Pancreas (tissue), 10 donors: ENCODE data around the gene CORO7. TPM values are rescaled to one million over a fixed set of nuclear protein-coding genes. Genes with fewer than 3 reads are reported as not detected.
"Not testable (repeated sequence)": the region's sequence is repeated elsewhere in the genome, so short reads cannot be mapped to it uniquely, and the experiment has no call there.

Source experiments
- ATAC-seq, 4 donors: fragments of 200-7000 bp; cut with Tn5 transposase; one replicate each; pipeline versions ENCODE4 v1.8.0 to v1.9.1; 2020; ENCODE audit warnings: mild to moderate bottlenecking in 4 of 4, moderate library complexity in 4 of 4
- DNase-seq, 6 donors: peaks; one replicate each; pipeline ENCODE4 v3.0.0-alpha.2; 2020
- FAIRE-seq: peaks from 2 replicates; lab custom pipeline; 2012; peaks lifted over from hg19 to GRCh38; lab: Jason Lieb, UNC
- H3K27ac ChIP-seq, 4 donors: fragments of 200-600 bp; sonication (generic); 1 replicate in 3 of 4; 2 replicates in 1 of 4; pipeline versions ENCODE4 v1.5.0 to v1.8.0; 2020
- H3K27me3 ChIP-seq, 4 donors: fragments of 200-600 bp; one replicate each; pipeline ENCODE4 v1.8.0; 2021
- H3K36me3 ChIP-seq, 3 donors: fragments of 200-600 bp; sonication (generic) in 1 of 3; one replicate each; pipeline versions ENCODE4 v1.5.0 to v1.8.0; 2020 to 2021
- H3K4me1 ChIP-seq, 3 donors: fragments of 200-600 bp; one replicate each; pipeline ENCODE4 v1.8.0; 2021
- H3K4me3 ChIP-seq, 4 donors: fragments of 200-600 bp; sonication (generic) in 2 of 4; one replicate each; pipeline versions ENCODE4 v1.5.0 to v1.8.0; 2020 to 2021
- H3K9me3 ChIP-seq, 4 donors: fragments of 200-600 bp; one replicate each; pipeline ENCODE4 v1.8.0; 2021
- CTCF ChIP-seq, 4 donors: fragments of 200-600 bp; sonication (generic) in 3 of 4; IDR thresholded peaks; one replicate each; pipeline versions ENCODE4 v1.5.0 to v1.8.0; 2021; ENCODE audit warnings: antibody characterized with exemption in 4 of 4
- WGBS, 2 donors: extraction: QIAGEN DNeasy Blood & Tissue Kit; methylation state at CpG; one replicate each; pipeline ENCODE4 v1.1.7; 2013; 5-methylcytosine and 5-hydroxymethylcytosine counted together
- intact Hi-C, 3 donors: fragments of 100-400 bp; cut with DNase I; formaldehyde crosslinking; loops; one replicate each; pipeline versions ENCODE4 v1.11.1 to v1.14.2; 2022
- polyA plus RNA-seq, 2 donors: library from polyadenylated mRNA; stranded (reverse); fragments of 200-250 nt; gene quantifications; one replicate each; pipeline ENCODE4 v1.2.3, GENCODE V29; 2013
- total RNA-seq, 6 donors: library from RNA; stranded (reverse); fragmentation: NEBNext Ultra II Directional in 4 of 6; extraction: Animal tissue kit (Norgen Biotek cat#: 25700) in 4 of 6; gene quantifications; one replicate each; pipeline versions ENCODE4 v1.2.1 to v1.2.4, GENCODE V29; 2021 to 2023
- donor health status: healthy with polysubstance abuse.
- donor health status: DM: no; HTN: no; CAD: no; lungs with moderate emphysema.
- donor health status: DM: no; HTN: no; CAD: no.
- donor health status: control.
- donor health status: control.
- donor health status: Bipolar disorder and iron deficiency.
- donor health status: DM: yes; HTN: yes; CAD: no.
- donor health status: DM: no; HTN: no; CAD: no.
- donor health status: DM: no; HTN: no; CAD: no.
- donor health status: DM: yes; HTN: yes; CAD: no.

Gene CORO7
- total and polyA plus RNA-seq, 8 donors: 8.4 to 29.6 (median 18.7) TPM

- FAIRE-seq (no peak), ATAC-seq (no peak), DNase-seq (peak in 2 of 6 donors; percentile 56 to 76)
- WGBS, 2 donors: 90 to 91% methylated on average over 38 to 41 of the region's 41 CpGs
- Histone ChIP-seq H3K27me3 (no peaks in the 10 kb centered on the region), H3K36me3 (peaks cover 0 to 19% (median 3%) of the 10 kb centered on the region in 3 donors), H3K9me3 (no peaks in the 10 kb centered on the region), H3K4me3 (no peak overlapping the region), H3K27ac (no peak overlapping the region), H3K4me1 (no peaks in the 10 kb centered on the region)
- intact Hi-C loops: loop anchor here in 2 of 3 donors (5.0 to 10.0 kb wide), 2 partner anchors 52 to 130 kb away; no protein-coding TSS in a partner anchor
- no peak for TF ChIP-seq CTCF (IDR thresholded peaks at IDR 0.05)
These were observed 79.5 kb downstream of the CORO7 start for GRCh38 chr16:4336701-4337539.

GRCh38 chr16:4334724-4335495 is 81.5 kb downstream of the CORO7 start:
- 87 to 88% methylated on average over 32 of the region's 32 CpGs for WGBS, 2 donors
- no peak for FAIRE-seq
- peak in 2 of 6 donors; percentile 57 to 67 for DNase-seq

GRCh38 chr16:4333714-4334113 is 82.7 kb downstream of the CORO7 start:
- H3K27me3 ChIP-seq, H3K4me3 ChIP-seq, H3K9me3 ChIP-seq, ATAC-seq, DNase-seq, H3K27ac ChIP-seq, FAIRE-seq, H3K4me1 ChIP-seq: not testable (repeated sequence)
- intact Hi-C loops: loop anchor here in 2 of 3 donors (2.0 to 10.0 kb wide), 3 partner anchors 45 to 136 kb away; no protein-coding TSS in a partner anchor
- peaks cover 0 to 19% (median 3%) of the 10 kb centered on the region in 3 donors for H3K36me3 ChIP-seq
- 90 to 96% methylated on average over 9 of the region's 9 CpGs for WGBS, 2 donors

More at GRCh38 chr16:4334724-4335495, 81.5 kb downstream of the CORO7 start:
- Histone ChIP-seq H3K4me3 (no peak overlapping the region), H3K27ac (no peak overlapping the region), H3K27me3 (no peaks in the 10 kb centered on the region), H3K36me3 (peaks cover 0 to 19% (median 3%) of the 10 kb centered on the region in 3 donors), H3K4me1 (no peaks in the 10 kb centered on the region), H3K9me3 (no peaks in the 10 kb centered on the region)
- TF ChIP-seq CTCF (IDR thresholded peaks at IDR 0.05): no peak
- no peak for ATAC-seq
- intact Hi-C loops: loop anchor here (5.0 to 10.0 kb wide), 3 partner anchors 50 to 138 kb away; no protein-coding TSS in a partner anchor

- H3K36me3 ChIP-seq: peaks cover 0 to 19% (median 3%) of the 10 kb centered on the region in 3 donors
- no peak for ATAC-seq
- H3K4me3 ChIP-seq: no peak overlapping the region
- intact Hi-C loops: loop anchor here in 2 of 3 donors (2.0 to 10.0 kb wide), 3 partner anchors 44 to 136 kb away; no protein-coding TSS in a partner anchor
- DNase-seq: no peak
- no peak overlapping the region for H3K27ac ChIP-seq
- 80 to 89% methylated on average over 9 of the region's 9 CpGs for WGBS, 2 donors
- H3K9me3 ChIP-seq: no peaks in the 10 kb centered on the region
- TF ChIP-seq CTCF (IDR thresholded peaks at IDR 0.05): no peak
- peaks cover 0 to 9% (median 6%) of the 10 kb centered on the region in 3 donors for H3K4me1 ChIP-seq
- no peak for FAIRE-seq
- no peaks in the 10 kb centered on the region for H3K27me3 ChIP-seq
These were observed 83.1 kb downstream of the CORO7 start for GRCh38 chr16:4333308-4333638.
